GM18858 (cell line): ENCODE results near the gene RNF227.

ENCODE experiments used
- ATAC-seq: cut with Tn5 transposase; IDR thresholded peaks from one replicate; pipeline ENCODE4 v1.9.1; 2021; ENCODE audit not compliant: unreplicated experiment

The RNF227 gene

DNA sequence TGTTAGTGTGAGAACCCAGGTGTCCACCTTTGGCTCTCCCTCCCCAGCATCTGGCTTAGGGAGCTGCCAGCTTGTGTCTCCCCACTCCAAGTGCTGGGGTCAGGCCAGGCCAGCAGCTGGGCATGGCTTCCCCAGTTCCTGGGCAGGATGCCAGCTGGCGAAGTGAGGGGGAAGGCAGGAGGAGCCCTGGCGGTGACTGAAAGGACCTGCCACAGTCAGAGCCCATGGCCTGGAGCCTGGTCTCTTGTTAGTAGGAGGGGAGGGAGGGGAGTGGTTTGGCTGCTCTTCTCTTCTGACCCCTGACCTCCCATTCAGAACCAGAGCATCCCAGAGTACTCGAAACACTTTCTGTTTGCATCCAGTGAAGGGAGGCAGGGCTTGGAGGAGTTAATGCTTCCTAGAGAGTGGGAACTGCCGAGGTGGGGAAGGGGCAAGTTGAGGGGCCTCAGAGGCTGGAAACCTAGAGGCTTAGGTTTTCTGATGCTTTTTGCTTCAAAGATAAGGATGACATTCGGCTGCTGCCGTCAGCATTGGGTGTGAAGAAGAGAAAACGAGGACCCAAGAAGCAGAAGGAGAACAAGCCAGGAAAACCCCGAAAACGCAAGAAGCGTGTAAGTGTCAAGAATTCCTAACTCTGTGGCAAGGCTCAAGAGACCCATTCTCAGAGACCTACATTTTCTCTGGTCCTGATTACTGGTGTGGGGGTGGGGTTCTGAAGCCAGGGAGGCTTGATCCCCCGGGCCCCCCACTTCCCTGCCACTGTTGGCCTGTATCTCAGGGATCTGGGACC lies 26.7 kb downstream of the RNF227 start:
- ATAC-seq, result no peak

DNA sequence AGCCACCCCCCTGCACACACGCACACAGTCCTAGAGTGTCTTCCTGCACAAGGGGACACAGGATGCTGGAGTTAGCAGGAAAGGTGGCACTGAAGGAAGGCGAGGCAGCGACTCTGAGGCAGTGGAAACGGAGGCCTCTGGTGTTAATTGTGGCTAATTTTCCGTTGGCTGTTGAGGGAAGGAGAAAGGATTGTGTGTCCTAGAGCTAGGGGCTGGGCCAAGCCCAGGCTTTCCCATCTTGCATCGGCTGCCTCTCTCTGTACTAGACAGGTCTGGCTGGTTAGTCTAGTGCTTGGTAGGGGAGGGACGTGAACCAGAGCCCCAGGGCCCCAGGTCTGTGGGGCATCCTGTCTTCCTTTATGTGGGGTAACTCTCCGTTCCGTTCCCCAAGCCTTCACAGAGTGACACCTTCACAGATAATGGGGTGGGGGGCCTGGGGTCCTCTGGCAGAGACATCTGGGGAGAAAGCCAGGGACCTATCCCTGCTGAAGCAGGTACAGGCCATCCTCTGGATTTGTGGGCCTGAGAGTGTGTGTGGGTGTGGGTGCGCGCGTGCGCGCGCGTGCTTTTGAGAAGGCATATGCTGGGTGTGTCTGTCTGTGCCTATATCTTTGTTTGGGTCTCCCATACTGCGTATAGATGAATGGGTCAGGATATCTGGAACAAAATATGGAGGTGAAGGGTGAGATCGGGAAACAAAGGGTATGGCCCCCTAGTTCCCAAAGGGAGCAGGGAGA lies 27.7 kb downstream of the RNF227 start, which contains the start of gene CHD3:
TSS of gene CHD3 (plus strand) at position 606 of the 737 bp plus-strand sequence. CDS start 212 bp downstream, outside the sequence.
- ATAC-seq, result no peak

DNA sequence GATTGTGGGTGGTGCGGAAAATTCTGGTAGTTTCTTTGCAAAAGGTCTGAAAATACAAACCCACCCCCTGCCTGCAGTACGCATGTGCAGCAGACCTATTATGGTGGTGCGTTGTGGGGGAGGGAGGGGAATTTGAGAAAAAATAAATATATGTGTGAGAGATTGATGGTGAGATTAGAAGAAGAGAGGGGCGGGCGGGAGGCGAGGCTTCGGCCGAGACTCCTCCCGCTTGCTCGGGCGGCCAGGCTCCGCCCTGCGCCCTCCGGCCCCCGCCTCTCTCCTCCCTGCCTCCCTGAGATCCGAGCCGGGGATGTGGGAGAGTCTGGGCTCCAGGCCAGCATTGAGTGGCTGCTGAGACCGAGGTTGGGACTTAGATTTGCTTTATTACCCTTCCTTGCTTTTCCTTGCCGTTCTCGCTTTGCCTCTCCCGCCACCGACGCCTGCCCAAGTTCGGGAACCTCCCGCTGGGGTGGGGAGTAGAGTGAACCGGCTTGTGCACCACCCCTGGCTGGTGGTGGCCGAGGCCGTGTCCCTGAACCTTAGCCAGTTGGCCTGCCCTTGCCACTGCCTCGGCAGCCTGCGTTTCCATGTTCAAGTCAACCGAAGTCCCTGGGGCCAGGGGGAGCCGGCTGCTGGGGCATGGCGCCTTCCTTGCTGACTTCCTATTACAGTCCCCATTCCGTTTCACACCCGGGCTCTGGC lies 28.5 kb downstream of the RNF227 start:
- no peak for ATAC-seq

DNA sequence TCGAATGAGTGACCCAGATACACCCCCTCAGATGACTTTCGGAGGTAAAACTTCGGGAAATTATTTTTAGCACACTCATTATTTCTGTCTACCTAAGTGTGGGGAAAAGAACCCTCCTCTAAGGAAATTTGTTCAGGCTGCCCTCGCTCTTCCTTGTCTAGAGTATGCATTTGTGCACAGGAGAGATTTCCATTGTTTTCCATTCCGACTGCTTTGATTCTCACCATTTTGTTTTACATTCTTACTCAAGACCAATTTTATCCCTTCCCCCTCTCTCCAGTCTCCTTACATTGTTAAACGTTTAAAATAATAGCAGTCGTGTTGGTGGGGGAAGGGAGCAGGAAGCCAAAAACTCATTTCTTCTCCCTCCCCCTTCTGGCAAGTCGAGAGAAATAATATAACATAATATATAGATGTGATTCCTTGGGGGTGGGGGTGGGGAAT lies 29.0 kb downstream of the RNF227 start:
- no peak for ATAC-seq

DNA sequence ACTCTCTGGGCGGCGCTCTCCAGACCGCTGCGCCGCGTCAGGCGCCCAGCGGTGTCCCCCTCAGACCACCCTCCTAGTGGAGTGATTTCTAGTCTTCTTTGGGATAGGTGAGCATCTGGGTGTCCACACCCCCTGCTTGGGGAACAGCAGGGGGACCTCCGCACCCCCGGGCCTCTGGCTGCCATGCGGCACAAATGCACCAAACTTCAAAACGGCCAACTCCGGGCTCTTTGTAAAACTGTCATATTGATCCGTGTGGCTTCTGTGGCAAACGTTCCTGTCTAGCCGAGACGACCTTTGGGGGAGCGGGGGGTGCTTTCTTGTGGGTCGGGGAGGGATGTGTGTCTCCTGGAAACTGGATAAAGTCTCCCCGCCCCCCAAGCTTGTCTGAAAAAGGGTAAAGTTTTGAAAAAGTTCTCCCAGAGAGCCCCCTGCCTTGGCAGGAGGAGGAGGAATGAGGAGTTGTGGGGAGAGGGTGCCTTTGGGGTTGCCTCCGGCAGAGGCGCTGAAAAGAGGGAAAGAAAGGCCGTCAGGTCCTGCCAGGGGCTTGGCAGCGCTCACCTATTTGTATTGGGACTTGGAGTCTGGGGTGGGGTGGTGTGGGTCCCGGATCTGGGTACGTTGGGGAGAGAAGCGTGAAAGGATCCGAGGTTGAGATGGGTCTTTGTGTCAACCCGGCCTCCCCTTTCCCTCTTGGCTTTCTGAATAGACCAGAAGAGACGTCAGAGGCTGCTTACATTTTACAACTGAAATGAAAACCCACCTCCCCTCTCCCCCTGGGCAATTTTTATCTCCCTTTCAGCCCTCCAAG lies 29.7 kb downstream of the RNF227 start:
- ATAC-seq, result no peak

DNA sequence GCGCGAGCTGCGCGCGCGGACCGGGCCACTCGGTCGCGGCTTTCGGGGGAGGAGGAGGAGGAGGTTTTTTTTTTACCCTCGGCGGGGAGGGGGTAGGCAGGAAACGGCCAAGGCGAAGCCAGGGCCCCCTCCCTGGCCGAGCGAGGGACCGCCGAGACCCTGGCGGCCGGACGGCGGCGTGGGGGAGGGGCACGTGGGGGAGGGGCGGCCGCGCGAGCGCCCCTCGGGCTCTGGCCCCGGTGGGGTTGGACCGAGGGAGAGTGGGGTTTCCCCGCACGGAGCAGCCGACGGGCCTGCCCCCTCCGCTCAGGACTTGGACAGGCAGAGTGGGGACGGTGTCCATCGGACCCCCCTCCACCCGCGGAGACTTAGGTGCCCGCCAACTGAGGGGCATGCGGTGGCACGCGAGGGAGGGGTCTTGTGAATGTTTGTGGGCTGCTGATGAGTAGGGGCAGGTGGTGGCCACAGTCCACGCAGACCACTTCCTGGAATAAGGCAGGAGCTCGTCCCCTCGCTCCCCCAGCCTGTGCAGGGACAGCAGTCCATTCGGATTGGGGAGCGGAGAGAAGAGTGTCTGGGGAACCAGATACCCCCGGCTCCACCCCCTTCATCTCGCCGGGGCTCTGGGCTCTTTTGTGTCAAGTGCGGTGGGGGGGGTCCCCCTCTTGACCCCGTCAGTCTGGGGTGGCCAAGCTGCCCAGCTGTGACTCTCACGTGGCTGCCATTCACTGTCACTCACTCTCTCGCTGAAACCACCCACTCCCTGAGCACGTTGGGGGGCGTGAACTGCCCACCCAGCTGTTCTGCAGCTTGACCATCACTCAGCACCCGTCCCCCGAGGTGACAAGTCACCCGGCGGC lies 30.5 kb downstream of the RNF227 start:
- ATAC-seq, result no peak

DNA sequence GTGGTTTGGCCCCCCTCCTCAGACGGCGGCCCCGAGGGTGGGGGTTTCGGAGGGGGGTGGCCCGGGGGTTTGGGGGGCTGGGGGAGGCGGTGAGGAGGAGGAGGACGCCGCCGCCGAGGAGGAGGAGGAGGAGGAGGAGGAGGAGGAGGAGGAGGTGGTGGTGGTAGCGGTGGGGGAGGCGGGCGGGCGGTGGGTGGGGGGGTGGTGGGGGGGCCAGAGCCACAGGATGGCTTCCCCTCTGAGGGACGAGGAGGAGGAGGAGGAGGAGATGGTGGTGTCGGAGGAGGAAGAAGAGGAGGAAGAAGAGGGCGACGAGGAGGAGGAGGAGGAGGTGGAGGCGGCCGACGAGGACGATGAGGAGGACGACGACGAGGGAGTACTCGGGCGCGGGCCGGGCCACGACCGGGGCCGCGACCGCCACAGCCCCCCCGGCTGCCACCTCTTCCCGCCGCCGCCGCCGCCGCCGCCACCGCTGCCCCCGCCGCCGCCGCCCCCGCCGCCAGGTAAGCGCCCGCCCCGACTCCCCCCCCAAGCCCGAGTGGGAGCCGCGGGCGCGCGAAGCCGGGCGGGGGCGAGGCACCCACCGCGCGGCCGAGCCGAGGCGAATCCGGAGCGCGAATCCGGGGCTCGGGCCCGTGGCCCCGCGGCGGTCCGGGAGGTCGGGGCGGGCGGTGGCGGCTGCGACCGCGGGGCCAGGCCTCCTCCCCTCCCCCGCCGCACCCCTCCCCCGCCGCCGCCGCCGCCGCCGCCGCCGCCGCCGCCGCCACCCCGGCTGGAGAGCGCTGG lies 31.3 kb downstream of the RNF227 start:
- no peak for ATAC-seq

DNA sequence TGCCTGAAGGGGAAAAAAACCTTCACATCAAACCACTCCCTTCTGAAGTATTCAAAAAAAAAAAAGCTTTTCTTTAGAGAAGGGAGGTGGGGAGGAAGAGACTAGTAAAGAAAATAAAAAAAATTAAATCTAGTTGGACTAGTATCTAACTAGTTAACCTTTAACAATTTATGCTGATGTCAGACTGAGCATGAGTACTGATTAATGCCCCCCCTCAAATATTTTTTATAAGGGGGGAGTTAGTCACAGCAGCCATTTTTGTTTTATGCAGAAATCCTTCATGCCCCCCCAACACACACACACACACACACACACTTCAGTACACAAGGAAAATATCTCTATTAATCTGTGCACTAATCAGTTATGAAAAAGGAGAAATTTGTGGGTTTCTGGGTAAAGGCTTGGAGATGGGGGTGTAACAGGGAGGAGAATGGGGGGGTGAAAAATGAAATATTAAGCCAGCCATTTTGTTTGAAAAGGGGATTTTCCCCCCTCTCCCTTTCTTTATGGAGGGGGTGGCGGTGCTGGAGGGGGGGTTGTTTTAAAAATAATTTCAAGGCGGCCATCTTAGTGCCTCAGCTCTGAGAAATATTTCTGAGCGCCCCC lies 32.2 kb downstream of the RNF227 start:
- ATAC-seq, result no peak

DNA sequence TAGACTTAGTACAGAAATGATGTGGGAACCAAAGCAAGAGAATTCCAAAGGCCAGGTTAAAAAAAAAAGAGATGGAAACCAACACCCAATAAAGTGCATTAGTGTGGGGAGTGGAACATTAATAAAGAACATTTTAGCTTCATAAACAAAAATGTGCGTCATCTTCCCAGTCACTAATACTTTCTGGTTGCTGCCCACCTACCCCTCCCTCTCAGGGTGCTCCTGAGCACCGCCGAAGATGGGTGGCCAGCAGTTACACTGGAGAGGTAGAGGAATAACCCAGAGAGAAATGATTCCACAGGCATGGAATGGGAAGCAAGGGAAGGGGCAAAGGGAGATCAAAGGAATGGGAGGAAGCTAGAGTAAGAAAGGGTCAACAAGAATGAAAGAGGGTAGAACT lies 33.5 kb downstream of the RNF227 start:
- ATAC-seq, result no peak

DNA sequence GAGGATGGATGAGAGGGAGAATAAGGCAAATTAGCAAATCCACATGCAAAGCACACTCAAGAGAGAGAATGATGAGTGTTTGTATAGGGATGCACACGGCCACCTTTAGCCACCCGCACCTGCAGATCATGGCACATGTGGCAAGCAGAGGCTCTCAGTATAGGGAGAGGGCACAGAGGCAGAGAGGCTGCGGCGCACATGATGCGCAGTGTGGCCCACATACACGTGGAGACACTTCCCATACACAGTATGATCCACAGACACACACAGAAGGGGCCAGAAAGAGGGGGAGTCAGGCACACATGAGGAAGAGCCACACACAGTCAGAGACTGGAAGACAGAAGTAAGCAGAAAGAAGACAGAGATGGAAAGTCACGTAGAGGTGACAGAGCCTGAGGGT lies 34.0 kb downstream of the RNF227 start:
- no peak for ATAC-seq

DNA sequence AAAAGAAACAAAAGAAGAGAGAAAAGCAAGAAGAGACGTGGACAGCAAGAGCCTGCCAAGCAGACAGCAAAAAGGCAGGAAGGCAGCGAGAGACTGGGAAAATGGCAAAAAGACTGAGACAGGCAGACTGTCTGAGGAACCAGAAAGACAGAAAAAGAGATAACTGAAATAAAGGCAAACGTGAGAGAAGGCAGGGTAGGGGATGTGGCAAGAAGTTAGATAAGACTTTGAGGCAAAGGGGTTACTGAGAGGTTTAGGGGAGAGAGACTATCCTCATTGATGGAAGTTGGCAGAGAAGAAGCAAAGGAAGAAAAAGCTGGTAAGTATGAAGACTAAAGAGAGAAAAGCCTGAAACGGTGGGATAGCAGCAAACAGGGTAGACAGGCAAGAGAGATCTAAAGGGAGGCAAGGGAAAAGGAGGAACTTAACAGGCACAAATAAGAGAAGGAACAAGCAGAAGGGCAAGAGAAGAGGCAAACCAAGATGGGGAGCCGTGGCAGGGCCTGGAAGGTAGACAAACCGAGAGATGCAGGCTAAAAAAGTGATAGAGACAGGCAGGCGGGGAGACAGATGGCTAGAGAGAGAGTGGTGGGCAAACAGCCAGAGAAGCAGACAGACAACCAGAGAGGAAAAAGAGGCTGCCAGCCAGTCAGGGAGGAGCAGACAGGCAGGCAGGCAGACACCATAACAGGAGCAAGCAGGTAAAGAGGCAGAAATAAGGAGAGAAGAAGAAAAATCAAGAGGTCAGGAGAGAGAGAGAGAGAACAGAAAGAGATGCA lies 34.6 kb downstream of the RNF227 start:
- no peak for ATAC-seq

DNA sequence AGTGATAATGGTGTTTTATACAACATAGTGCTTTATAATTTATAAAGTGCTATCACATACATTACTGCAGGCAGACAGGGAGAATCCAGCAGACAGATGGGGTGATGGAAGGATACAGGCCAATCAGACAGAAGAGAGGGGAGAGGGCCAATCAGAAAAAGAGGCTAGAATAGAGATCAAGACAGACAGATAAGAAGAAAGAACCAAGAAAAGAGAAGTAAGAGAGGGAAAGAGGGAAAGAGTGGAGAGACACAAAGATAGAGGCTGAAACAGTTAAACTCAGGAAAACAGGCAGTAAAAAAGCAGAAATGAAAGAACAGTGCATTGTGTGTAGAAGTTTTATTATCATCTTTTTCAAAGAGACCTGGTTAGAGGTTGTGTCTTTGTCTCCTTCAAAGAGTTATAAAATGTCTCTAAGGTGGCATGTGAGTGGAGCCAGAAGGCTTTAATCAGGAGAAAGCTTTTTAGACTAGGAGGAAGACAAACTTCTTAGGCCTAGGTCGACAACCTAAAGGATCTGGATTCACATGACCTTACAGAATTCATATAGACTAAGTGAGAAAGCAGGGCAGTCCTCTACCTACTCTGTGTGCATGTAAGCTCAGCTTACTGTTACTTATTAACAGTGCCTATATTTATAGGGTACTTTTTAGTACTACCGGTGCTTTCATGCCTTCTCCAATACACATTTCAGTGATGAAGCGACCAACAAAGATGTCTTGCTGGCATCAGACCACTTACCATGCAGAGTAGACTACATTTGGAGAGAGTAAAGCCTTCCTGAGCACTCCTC lies 35.8 kb downstream of the RNF227 start:
- ATAC-seq, result no peak

DNA sequence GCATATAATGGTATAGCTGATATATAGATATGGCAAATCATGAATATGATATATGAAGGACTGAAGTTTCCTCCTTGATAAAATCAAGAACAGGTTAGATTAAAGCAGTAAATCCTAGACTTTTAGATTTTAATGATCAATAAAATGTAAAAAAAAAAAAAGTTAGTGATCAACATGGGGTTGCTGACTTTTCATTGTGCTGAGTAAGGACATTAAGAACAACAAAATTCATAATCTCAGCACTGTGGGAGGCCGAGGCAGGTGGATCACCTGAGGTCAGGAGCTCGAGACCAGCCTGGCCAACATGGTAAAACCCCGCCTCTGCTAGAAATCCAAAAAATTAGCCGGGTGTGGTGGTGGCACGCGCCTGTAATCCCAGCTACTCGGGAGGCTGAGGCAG lies 37.9 kb downstream of the RNF227 start:
- no peak for ATAC-seq

DNA sequence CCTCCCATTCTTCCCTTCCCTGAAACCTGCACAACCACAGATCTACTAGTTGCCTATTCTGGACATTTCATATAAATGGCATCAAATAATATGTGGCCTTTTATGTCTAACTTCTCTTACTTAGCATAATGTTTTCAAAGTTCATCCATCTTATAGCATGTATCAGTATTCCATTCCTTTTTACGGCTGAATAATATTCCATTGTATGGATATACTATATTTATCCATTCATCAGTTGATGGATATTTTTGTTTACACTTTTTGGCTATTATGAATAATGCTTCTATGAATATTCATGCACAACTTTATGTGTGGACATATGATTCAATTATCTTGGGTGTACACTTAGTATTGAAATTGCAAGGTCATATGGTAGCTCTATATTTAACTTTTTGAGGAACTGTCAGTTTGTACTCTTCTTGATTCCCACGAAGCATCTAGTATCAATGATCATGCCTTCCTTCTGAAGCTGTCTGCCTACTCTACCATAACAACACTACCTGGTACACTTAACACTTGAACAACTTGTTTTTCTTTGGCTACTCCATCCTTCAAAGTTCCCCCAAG lies 40.2 kb downstream of the RNF227 start:
- ATAC-seq, result no peak

DNA sequence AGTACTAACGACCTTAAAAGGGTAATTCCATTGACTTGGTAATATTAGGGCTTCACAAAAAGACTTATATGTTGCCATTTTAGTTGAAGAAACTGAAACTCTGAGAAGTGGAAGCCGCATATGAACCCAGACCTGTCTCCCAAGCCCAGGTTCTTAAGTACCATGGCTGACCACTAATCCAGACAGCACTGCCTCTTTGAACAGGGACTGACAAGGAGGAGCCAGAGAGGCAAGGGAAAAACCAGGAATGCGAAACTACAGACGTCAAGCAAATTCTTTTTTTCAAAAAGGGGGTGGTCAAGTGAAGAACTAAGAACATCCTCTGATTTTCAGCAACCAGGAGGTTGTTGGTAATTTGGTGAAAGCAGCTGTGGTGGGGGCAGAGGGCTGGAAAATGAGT lies 43.0 kb downstream of the RNF227 start:
- no peak for ATAC-seq

DNA sequence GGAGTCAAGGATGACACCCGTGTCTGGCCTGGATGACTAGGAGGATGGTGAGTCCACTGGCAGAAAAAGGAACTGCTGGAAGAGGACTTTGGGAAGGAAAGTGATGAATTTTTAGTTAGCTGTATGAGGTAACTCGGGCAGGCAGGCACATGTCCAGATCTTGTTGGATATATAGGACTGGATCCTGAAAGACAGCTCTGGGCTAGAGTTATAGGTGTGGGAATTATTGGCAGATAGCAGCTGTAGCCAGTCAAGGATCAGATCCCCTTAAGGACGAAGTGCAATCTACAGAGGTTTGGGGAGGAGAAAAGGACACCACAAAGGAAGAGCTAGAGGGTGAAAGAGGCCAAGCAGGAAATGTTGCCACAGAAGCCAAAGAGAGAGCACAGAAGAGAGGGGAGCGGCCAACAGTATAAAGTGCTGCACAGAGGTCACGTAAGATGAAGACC lies 48.2 kb downstream of the RNF227 start:
- no peak for ATAC-seq
